Stimulated activated CD4-positive, alpha-beta T cell treated with anti-CD3 and anti-CD28 coated beads, TNF-alpha, amount 100 ng/mL, for 4 hours (primary cell): Measurements from ENCODE around the gene RTKN.

Experiments used
- DNase-seq, 3 experiments: peaks; one replicate each; pipeline ENCODE4 v3.0.0-alpha.2; 2020; ENCODE audit warnings: low read depth in 3 of 3

The RTKN gene

DNA sequence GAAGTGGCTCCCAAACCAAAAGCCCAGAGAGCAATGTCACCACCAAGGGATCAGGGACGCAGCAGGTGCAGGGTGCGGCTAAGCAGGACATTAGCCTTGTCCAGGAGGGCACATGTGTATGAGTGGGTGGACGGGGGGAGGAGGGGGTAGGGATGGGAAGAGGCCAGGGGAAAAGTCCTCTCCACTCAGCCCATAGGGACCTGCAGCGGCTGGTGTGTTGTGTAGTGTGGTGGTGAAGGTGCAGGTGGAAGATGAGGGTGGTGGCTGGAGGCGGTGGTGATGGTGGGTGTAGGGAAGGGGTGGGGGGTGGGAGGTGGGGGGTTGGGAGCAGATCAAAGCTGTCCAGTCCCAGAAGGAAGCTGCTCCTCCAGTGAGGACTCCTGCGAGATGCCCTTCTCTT is 24.0 kb downstream of the RTKN start:
- no peak for DNase-seq

- no peak for DNase-seq
These were observed 24.5 kb downstream of the RTKN start for GRCh38 chr2:74417197-74417596.

GRCh38 chr2:74416778-74417177 is 25.0 kb downstream of the RTKN start:
- no peak for DNase-seq

- DNase-seq, result no peak
These were observed 25.9 kb downstream of the RTKN start for GRCh38 chr2:74415762-74416395.

DNA sequence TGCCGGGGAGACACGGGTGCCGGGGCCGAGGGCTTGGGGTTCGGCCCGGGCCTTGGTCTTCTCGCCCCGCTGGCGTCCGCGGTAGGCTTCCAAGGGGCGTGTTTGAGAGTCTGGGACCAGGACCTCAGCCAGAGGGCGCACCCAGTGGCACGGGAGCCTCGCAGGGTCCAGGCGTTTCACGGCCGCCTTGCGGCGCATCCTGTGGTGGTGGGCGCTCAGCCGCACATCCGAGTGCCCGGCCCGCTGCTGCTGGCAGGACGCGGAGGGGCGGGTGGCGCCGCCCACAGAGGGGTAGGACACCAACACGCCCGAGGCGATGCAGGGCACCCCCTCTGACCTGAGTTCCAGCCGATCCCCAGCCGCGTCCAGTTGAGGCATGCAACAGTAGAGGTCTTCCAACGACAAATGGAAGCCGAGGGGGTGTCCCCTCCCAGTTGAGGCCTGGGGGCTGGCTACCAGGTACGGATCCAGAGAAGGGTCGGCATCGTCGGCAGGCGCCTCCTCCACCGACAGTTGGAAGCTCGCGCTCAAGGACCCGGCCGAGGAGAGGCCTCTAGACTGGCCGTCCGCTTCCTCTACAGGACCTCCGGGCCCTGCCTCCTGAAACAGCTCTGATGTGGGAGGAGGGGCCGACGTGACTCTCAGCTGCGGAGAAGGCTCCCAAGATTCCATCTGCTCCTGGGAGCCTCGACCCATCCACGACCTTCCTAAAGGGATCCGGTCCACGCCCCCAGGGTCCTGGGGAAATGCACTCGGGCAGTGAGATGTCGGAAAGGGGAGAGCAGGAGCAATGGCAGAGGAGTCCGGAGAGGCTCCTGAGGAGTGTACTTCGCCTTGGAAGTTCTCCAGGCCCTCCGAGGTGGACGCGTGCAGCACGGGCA is 26.6 kb downstream of the RTKN start:
- peak in 1 of 3 experiments; percentile 13 for DNase-seq

- DNase-seq, result no peak
These were observed 27.3 kb downstream of the RTKN start for GRCh38 chr2:74414441-74414840.

GRCh38 chr2:74413001-74413698 is 28.6 kb downstream of the RTKN start:
- no peak for DNase-seq

DNA sequence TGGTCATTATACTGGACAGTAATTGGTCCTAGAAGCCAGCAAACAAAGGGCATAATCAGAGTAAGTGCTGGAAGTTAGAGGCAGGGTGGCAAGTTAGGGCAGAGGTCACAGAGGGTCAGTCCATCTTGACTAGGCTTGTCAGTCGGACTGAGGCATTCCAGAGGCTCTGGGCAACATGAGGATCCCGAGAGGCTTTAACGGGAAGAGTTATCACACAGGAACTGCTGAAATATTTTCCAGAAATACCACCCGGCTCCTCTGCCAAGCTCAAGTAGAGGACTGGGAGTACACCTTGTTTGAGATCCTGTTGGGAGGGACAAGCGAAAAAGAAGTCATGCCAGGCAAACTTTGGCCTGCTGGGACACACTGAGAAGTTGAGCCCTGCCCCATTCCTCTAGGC is 34.1 kb downstream of the RTKN start:
- DNase-seq, result no peak

- no peak for DNase-seq
These were observed 35.7 kb downstream of the RTKN start for GRCh38 chr2:74406035-74406434.

DNA sequence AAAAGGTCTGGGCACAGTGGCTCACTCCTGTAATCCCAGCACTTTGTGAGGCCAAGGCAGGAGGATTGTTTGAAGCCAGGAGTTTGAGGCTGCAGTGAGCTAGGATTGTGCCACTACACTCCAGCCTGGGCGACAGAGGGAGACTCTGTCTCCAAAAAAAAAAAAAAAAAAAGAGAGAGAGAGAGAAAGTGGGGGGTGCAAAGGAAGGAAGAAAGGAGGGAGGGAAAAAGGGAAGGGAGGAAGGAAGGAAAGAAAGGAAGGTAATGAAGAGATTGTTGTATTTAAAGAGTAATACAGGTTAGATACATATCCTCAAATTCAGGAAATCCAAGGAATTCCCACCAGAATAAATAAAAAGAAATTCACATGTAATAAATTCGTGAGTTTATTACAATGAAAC is 39.8 kb downstream of the RTKN start:
- DNase-seq, result no peak

GRCh38 chr2:74399785-74400184 is 42.0 kb downstream of the RTKN start:
- no peak for DNase-seq

- DNase-seq, result no peak
These were observed 45.6 kb downstream of the RTKN start for GRCh38 chr2:74396149-74396548.

GRCh38 chr2:74393525-74393924 is 48.2 kb downstream of the RTKN start:
- DNase-seq, result no peak

- no peak for DNase-seq
These were observed 49.3 kb downstream of the RTKN start for GRCh38 chr2:74392449-74392743.

DNA sequence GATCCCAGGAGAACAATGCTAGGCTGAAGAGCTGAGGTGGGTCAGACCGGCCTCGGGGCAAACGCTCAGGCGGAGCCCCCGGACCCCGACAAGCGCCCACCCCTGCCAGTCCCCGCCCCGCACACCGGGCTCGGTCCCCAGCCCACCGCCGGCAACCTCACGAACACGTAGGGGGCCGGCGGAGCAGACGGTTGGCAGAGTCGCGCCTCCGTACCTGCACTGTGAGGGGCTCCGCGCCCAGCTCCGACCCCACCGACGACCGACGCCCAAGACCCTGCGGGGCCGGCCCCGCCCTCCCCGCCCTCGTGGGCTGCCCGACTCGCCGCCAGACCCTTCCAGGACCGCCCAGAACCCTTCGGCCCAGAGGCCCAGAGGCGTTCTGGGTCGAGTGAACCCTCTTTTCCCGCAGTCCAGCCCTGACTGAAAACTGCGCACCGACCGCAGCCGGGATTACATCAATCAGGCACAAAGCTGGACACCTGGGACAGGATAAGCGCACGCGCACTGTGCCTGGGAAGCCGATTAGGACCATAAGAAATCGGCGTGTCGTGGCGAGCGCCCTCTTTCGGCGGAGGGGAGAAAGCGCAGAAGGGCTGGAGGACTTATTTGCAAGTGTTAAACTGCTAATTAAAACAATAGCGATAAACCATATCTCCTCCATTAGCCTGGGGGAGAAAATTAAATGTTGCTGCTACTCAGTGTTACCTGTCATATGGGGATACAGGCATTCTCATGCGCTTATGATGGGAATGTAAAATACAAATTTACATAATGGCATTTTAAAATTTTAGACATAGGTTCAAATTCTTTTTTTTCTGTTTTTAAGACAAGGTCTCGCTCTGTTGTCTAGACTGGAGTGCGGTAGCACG is 49.9 kb downstream of the RTKN start:
- peak; percentile 88 to 95 (median 93) for DNase-seq

- no peak for DNase-seq
These were observed 50.5 kb downstream of the RTKN start for GRCh38 chr2:74391209-74391579.

DNA sequence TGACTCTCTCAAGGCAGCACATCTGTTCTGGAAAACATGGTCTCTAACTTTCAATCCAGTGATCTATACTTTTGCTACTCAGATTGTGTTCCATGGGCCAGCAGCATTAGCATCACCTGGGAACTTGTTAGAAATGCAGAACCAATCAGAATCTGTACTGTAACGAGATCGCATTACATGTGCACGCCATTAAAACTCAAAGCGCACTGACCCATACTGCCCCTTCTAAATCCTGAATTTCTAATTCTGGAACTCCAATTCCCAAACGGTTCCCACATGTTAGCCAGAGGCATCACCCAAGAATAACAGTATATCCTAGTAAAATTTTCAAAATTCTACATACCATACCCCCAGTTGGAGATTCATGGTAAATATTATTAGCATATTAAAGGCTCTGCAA is 51.1 kb downstream of the RTKN start:
- DNase-seq, result no peak

DNA sequence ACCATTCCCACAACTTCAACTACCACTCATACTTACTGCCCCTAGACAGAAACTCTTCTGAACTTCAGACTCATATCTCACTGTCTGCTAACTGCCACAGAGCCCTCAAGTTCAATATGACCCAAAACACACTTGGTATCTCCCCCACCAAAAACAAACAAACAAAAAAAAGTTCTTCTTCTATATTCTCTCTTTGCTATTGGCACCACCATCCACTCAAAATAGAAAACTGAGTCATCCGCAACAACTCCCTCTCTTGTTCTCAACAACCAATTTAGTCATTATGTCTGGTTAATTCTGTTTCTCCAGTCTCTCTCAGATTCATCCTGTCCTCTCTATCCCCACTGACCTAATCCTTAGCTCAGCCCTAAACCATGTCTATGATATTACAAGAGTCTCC is 54.4 kb downstream of the RTKN start:
- DNase-seq, result no peak

GRCh38 chr2:74385396-74385795 is 56.3 kb downstream of the RTKN start:
- DNase-seq, result no peak

DNA sequence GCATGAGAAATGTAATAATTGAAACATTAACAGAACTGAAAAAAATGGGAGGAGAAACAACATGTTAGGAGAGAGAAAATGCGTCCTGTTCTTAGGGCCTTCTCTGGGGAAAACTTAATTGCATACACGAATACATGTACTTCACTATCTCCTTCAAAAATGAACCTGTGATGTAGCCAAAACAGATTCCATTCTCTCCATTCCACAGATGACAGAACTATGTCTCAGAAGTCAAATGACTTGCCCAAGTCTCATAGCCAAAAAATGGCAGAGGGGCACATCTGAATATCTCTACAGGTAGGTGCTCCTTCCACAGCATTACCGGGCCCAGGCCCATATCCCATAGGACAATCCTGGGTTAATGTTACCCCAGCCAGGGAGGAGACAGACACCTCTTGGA is 57.7 kb downstream of the RTKN start:
- no peak for DNase-seq

- no peak for DNase-seq
These were observed 58.5 kb downstream of the RTKN start for GRCh38 chr2:74383254-74383653.

- DNase-seq, result no peak
These were observed 60.0 kb downstream of the RTKN start for GRCh38 chr2:74381751-74382150.
